IMR-90 (cell line): ENCODE measurements around the gene C10orf90.

ENCODE experiments used
- BHLHE40 ChIP-seq: fragments of 150-350 bp; IDR thresholded peaks from 2 replicates; pipeline ENCODE4 v1.6.1; 2016; ENCODE audit warnings: mild to moderate bottlenecking, low read depth, low read length
- CEBPB ChIP-seq: IDR thresholded peaks from 2 replicates; pipeline ENCODE4 v1.6.1; 2012; ENCODE audit warnings: low read depth, low read length, improper control_type of control experiment
- CHD1 ChIP-seq: IDR thresholded peaks from 2 replicates; pipeline ENCODE4 v1.6.1; 2012; ENCODE audit warnings: low read depth, low read length, improper control_type of control experiment
- ELK1 ChIP-seq: fragments of 150-350 bp; IDR thresholded peaks from 2 replicates; pipeline ENCODE4 v1.6.1; 2016; ENCODE audit warnings: low read depth, mild to moderate bottlenecking, low read length, moderate library complexity, borderline replicate concordance
- MAFK ChIP-seq: IDR thresholded peaks from 2 replicates; pipeline ENCODE4 v1.6.1; 2012; ENCODE audit warnings: low read depth, low read length, improper control_type of control experiment
- MXI1 ChIP-seq: IDR thresholded peaks from 2 replicates; pipeline ENCODE4 v1.6.1; 2012; ENCODE audit warnings: low read depth, mild to moderate bottlenecking, low read length, moderate library complexity, borderline replicate concordance
- NFE2L2 ChIP-seq: fragments of 150-350 bp; IDR thresholded peaks from 2 replicates; pipeline ENCODE4 v1.6.1; 2016; ENCODE audit warnings: low read depth, mild to moderate bottlenecking, low read length
- POLR2A ChIP-seq: IDR thresholded peaks from 2 replicates; pipeline ENCODE4 v1.6.1; 2012; ENCODE audit warnings: mild to moderate bottlenecking, low read depth, low read length
- RAD21 ChIP-seq: IDR thresholded peaks from 2 replicates; pipeline ENCODE4 v1.6.1; 2012; ENCODE audit warnings: low read length, improper control_type of control experiment
- RCOR1 ChIP-seq: IDR thresholded peaks from 2 replicates; pipeline ENCODE4 v1.6.1; 2012; ENCODE audit warnings: mild to moderate bottlenecking, low read length, improper control_type of control experiment; ENCODE audit not compliant: insufficient replicate concordance
- RFX5 ChIP-seq: IDR thresholded peaks from 2 replicates; pipeline ENCODE4 v1.8.0; 2012; ENCODE audit warnings: low read depth, mild to moderate bottlenecking, low read length, moderate library complexity
- SMC3 ChIP-seq: fragments of 150-350 bp; IDR thresholded peaks from 2 replicates; pipeline ENCODE4 v1.6.1; 2016; ENCODE audit warnings: low read depth, mild to moderate bottlenecking, antibody characterized with exemption, low read length, moderate library complexity
- TF ChIP-seq, protein P1 (sequence below): conservative IDR thresholded peaks from 2 replicates; pipeline ENCODE4 v1.5.1; 2012; ENCODE audit warnings: mild to moderate bottlenecking, low read depth, low read length, improper control_type of control experiment
- TF ChIP-seq, protein P2 (sequence below): fragments of 150-350 bp; IDR thresholded peaks from 2 replicates; pipeline ENCODE4 v1.6.1; 2017; ENCODE audit warnings: mild to moderate bottlenecking, antibody characterized with exemption, low read length, low read depth

GRCh38 chr10:126704649-126705048 is 34.2 kb upstream of the C10orf90 start:
- TF ChIP-seq POLR2A (no peak), ELK1 (no peak), RCOR1 (no peak), SMC3 (no peak), RFX5 (no peak), MAFK (no peak), RAD21 (no peak), CEBPB (no peak), NFE2L2 (no peak), CHD1 (no peak), BHLHE40 (no peak), MXI1 (no peak)
- TF ChIP-seq, protein P1, sequence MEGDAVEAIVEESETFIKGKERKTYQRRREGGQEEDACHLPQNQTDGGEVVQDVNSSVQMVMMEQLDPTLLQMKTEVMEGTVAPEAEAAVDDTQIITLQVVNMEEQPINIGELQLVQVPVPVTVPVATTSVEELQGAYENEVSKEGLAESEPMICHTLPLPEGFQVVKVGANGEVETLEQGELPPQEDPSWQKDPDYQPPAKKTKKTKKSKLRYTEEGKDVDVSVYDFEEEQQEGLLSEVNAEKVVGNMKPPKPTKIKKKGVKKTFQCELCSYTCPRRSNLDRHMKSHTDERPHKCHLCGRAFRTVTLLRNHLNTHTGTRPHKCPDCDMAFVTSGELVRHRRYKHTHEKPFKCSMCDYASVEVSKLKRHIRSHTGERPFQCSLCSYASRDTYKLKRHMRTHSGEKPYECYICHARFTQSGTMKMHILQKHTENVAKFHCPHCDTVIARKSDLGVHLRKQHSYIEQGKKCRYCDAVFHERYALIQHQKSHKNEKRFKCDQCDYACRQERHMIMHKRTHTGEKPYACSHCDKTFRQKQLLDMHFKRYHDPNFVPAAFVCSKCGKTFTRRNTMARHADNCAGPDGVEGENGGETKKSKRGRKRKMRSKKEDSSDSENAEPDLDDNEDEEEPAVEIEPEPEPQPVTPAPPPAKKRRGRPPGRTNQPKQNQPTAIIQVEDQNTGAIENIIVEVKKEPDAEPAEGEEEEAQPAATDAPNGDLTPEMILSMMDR = no peak
- TF ChIP-seq, protein P2, sequence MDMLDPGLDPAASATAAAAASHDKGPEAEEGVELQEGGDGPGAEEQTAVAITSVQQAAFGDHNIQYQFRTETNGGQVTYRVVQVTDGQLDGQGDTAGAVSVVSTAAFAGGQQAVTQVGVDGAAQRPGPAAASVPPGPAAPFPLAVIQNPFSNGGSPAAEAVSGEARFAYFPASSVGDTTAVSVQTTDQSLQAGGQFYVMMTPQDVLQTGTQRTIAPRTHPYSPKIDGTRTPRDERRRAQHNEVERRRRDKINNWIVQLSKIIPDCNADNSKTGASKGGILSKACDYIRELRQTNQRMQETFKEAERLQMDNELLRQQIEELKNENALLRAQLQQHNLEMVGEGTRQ = no peak
